ENCODE data around the gene PROX1.

DNA sequence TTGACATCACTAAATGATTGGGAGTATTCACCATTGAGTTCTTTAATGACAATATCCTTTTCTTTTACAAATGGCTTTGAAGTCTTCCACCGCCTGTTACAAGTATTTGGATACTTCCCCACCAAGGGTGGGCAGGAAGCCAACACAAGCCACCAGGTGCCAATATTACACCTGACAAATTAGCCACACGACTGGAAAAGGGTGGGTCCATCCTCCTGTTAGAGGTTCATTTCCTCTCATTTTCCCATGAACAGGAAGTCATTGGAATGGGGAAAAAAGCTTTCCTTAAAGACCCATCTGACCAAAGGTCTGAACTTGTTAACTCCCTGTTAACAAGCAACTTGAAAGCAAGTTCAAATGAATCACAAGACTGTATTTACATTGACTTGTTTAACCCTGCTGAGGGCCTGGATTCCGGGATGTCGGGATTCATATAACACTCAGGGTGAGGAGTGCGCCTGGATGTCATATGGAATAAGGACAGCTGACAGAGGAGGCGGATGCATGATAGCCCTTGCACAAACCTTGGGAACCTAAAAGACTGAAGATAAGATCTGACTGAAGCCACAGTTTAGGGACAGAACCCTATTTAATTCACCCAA, 40.5 kb upstream of the PROX1 start:
- TF ChIP-seq, protein P1, sequence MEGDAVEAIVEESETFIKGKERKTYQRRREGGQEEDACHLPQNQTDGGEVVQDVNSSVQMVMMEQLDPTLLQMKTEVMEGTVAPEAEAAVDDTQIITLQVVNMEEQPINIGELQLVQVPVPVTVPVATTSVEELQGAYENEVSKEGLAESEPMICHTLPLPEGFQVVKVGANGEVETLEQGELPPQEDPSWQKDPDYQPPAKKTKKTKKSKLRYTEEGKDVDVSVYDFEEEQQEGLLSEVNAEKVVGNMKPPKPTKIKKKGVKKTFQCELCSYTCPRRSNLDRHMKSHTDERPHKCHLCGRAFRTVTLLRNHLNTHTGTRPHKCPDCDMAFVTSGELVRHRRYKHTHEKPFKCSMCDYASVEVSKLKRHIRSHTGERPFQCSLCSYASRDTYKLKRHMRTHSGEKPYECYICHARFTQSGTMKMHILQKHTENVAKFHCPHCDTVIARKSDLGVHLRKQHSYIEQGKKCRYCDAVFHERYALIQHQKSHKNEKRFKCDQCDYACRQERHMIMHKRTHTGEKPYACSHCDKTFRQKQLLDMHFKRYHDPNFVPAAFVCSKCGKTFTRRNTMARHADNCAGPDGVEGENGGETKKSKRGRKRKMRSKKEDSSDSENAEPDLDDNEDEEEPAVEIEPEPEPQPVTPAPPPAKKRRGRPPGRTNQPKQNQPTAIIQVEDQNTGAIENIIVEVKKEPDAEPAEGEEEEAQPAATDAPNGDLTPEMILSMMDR (IDR thresholded peaks at IDR 0.05 in 2 of 3, conservative IDR thresholded peaks at IDR 0.05 in 1 of 3; ENCODE audit: insufficient read depth in 2 of 3, low read depth in 1 of 3, low read length in 3 of 3) = no peak
- TF ChIP-seq ZBTB7A (IDR thresholded peaks at IDR 0.05; ENCODE audit: borderline replicate concordance, control insufficient read depth, low read depth, low read length) (no peak), PTTG1 (tag; IDR thresholded peaks at IDR 0.05; ENCODE audit: low read depth) (no peak), ZNF274 (IDR thresholded peaks at IDR 0.05; ENCODE audit: borderline replicate concordance, low read depth, low read length) (no peak), ARNT (IDR thresholded peaks at IDR 0.05) (no peak)

Measured in K562 (cell line).